ENCODE data around the gene ECM1.

ECM1 gene

GRCh38 chr1:150507912-150508864, at the start of gene ECM1:
Gene ECM1 (plus strand): TSS chr1:150508109. CDS start chr1:150508210, 101 bp downstream.
- peak; percentile 83 for DNase-seq (ENCODE audit: low read depth)
- H3K4me3 ChIP-seq (ENCODE audit: low read length): peak within 1 kb of the TSS; percentile 38
- no peak for TF ChIP-seq CTCF (IDR thresholded peaks at IDR 0.05; ENCODE audit: insufficient read depth, low read depth, low read length, missing control alignments)

DNA sequence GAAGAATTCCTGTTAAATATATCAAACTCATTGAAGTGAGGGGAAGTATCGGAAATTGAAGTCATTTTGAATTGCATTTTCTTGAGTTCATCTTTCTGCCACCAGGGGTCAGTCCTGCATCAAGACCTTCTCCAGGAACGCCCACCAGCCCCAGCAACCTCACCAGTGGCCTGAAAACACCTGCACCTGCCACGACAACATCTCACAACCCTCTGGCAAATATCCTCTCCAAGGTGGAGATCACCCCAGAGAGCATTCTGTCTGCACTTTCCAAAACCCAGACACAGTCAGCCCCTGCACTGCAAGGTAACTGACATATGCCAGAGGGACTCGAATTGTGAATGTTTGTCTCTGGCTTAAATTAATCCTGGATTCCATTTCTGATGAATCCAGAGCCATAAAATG, 43.5 kb upstream of the ECM1 start:
- TF ChIP-seq CTCF (IDR thresholded peaks at IDR 0.05; ENCODE audit: insufficient read depth, low read depth, low read length, missing control alignments): peak; percentile 76
- H3K4me3 ChIP-seq (ENCODE audit: low read length): no peak overlapping the region
- DNase-seq (ENCODE audit: low read depth): peak; percentile 77

- no peak for DNase-seq (ENCODE audit: low read depth)
- TF ChIP-seq CTCF (IDR thresholded peaks at IDR 0.05; ENCODE audit: insufficient read depth, low read depth, low read length, missing control alignments): no peak
- H3K4me3 ChIP-seq (ENCODE audit: low read length): no peak overlapping the region
These were observed 40.9 kb upstream of the ECM1 start for GRCh38 chr1:150466964-150467363.

GRCh38 chr1:150469291-150469690, 38.6 kb upstream of the ECM1 start:
- no peak for TF ChIP-seq CTCF (IDR thresholded peaks at IDR 0.05; ENCODE audit: insufficient read depth, low read depth, low read length, missing control alignments)
- H3K4me3 ChIP-seq (ENCODE audit: low read length): no peak overlapping the region
- peak; percentile 36 for DNase-seq (ENCODE audit: low read depth)

- no peak for TF ChIP-seq CTCF (IDR thresholded peaks at IDR 0.05; ENCODE audit: insufficient read depth, low read depth, low read length, missing control alignments)
- no peak for DNase-seq (ENCODE audit: low read depth)
- H3K4me3 ChIP-seq (ENCODE audit: low read length): no peak overlapping the region
These were observed 35.2 kb upstream of the ECM1 start for GRCh38 chr1:150472601-150473200.

DNA sequence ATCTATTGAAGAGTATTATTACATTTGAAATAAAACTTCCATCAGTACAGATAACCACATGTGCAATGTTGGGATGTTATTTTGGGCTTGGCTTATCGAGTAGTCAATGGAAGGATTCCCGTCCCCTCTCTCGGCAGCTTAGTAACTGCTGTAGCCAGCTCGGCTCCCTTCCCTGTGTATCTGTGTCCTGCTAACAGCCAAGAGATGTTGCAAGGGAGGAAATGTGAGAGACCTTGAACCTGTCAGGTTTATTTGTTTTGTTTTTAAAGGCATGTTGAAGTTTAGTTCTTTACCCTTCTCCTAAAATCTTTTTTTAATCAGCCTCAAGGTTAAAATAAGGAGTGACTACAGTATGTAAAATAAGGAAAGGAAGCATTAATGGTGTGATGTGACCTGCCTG, 34.2 kb upstream of the ECM1 start:
- no peak overlapping the region for H3K4me3 ChIP-seq (ENCODE audit: low read length)
- no peak for DNase-seq (ENCODE audit: low read depth)
- no peak for TF ChIP-seq CTCF (IDR thresholded peaks at IDR 0.05; ENCODE audit: insufficient read depth, low read depth, low read length, missing control alignments)
